Measurements from ENCODE around the gene GJC2.

The GJC2 gene

GRCh38 chr1:228120857-228121489, 28.8 kb upstream of the GJC2 start:
- Mint-ChIP-seq H3K4me3 (no peak overlapping the region), H3K4me1 (no peaks in the 10 kb centered on the region), H3K36me3 (ENCODE audit: low read depth) (peaks cover 9% of the 10 kb centered on the region), H3K27ac (no peak overlapping the region), H3K9me3 (peaks cover 49% of the 10 kb centered on the region), H3K27me3 (ENCODE audit: low read depth, poor library complexity) (peaks cover 65% of the 10 kb centered on the region)
- no peak for TF ChIP-seq CTCF (IDR thresholded peaks at IDR 0.05)
- no peak for DNase-seq

- Mint-ChIP-seq H3K4me1 (no peaks in the 10 kb centered on the region), H3K36me3 (ENCODE audit: low read depth) (peaks cover 2% of the 10 kb centered on the region), H3K4me3 (no peak overlapping the region), H3K27me3 (ENCODE audit: low read depth, poor library complexity) (peaks cover 77% of the 10 kb centered on the region), H3K27ac (no peak overlapping the region), H3K9me3 (peaks cover 32% of the 10 kb centered on the region)
- DNase-seq, result no peak
- TF ChIP-seq CTCF (IDR thresholded peaks at IDR 0.05), result no peak
These were observed 26.7 kb upstream of the GJC2 start for GRCh38 chr1:228122921-228123441.

- DNase-seq, result no peak
- Mint-ChIP-seq H3K36me3 (ENCODE audit: low read depth) (no peaks in the 10 kb centered on the region), H3K27me3 (ENCODE audit: low read depth, poor library complexity) (peaks cover 80% of the 10 kb centered on the region), H3K9me3 (peaks cover 28% of the 10 kb centered on the region), H3K4me3 (no peak overlapping the region), H3K27ac (no peak overlapping the region), H3K4me1 (no peaks in the 10 kb centered on the region)
- TF ChIP-seq CTCF (IDR thresholded peaks at IDR 0.05), result no peak
These were observed 26.2 kb upstream of the GJC2 start for GRCh38 chr1:228123505-228123904.

GRCh38 chr1:228125185-228125584, 24.5 kb upstream of the GJC2 start:
- Mint-ChIP-seq H3K27ac (no peak overlapping the region), H3K9me3 (peaks cover 12% of the 10 kb centered on the region), H3K27me3 (ENCODE audit: low read depth, poor library complexity) (peaks cover 92% of the 10 kb centered on the region), H3K36me3 (ENCODE audit: low read depth) (no peaks in the 10 kb centered on the region), H3K4me3 (no peak overlapping the region), H3K4me1 (no peaks in the 10 kb centered on the region)
- no peak for DNase-seq
- no peak for TF ChIP-seq CTCF (IDR thresholded peaks at IDR 0.05)

GRCh38 chr1:228131766-228132165, 18.0 kb upstream of the GJC2 start:
- Mint-ChIP-seq H3K4me1 (peaks cover 8% of the 10 kb centered on the region), H3K36me3 (ENCODE audit: low read depth) (no peaks in the 10 kb centered on the region), H3K4me3 (no peak overlapping the region), H3K27ac (no peak overlapping the region), H3K9me3 (no peaks in the 10 kb centered on the region), H3K27me3 (ENCODE audit: low read depth, poor library complexity) (peaks cover 94% of the 10 kb centered on the region)
- DNase-seq, result no peak
- no peak for TF ChIP-seq CTCF (IDR thresholded peaks at IDR 0.05)

- peaks cover 8% of the 10 kb centered on the region for H3K4me1 Mint-ChIP-seq
- no peak for DNase-seq
- H3K9me3 Mint-ChIP-seq, result no peaks in the 10 kb centered on the region
- H3K27ac Mint-ChIP-seq, result no peak overlapping the region
- H3K4me3 Mint-ChIP-seq, result no peak overlapping the region
- no peak for TF ChIP-seq CTCF (IDR thresholded peaks at IDR 0.05)
- no peaks in the 10 kb centered on the region for H3K36me3 Mint-ChIP-seq (ENCODE audit: low read depth)
- H3K27me3 Mint-ChIP-seq (ENCODE audit: low read depth, poor library complexity), result peaks cover 93% of the 10 kb centered on the region
These were observed 15.1 kb upstream of the GJC2 start for GRCh38 chr1:228134591-228134990.

Data from nephron progenitor cell (in vitro differentiated cells).